HepG2 (cell line): ENCODE data around the gene FAIM. TPM values are rescaled to one million over a fixed set of nuclear protein-coding genes. Genes with fewer than 3 reads are reported as not detected.
A peak's percentile ranks its signal among the peaks of the same experiment; 100 is the strongest.

Experiments used
- CHCHD3 ChIP-seq: sonication (generic); formaldehyde crosslinking; IDR thresholded peaks from 2 replicates; pipeline ENCODE4 v1.8.0; 2022; ENCODE audit warnings: mild to moderate bottlenecking, missing genetic modification reagents, moderate library complexity
- DMAP1 ChIP-seq: IDR thresholded peaks from 2 replicates; pipeline ENCODE4 v1.6.1; 2016
- EED ChIP-seq: sonication (generic); formaldehyde crosslinking; IDR thresholded peaks from 2 replicates; pipeline ENCODE4 v1.5.0; 2020; ENCODE audit warnings: mild to moderate bottlenecking, missing genetic modification reagents
- FOSL1 ChIP-seq: sonication (generic); formaldehyde crosslinking; IDR thresholded peaks from 2 replicates; pipeline ENCODE4 v1.9.0; 2021; ENCODE audit warnings: missing genetic modification reagents, borderline replicate concordance
- GPN1 ChIP-seq: sonication (generic); formaldehyde crosslinking; IDR thresholded peaks from 2 replicates; pipeline ENCODE4 v1.5.1; 2020; ENCODE audit warnings: missing genetic modification reagents, borderline replicate concordance
- GTF2F1 ChIP-seq: fragments of 150-350 bp; IDR thresholded peaks from 2 replicates; pipeline ENCODE4 v1.6.1; 2014; ENCODE audit warnings: low read length
- MAFG ChIP-seq: sonication (generic); formaldehyde crosslinking; IDR thresholded peaks from 2 replicates; pipeline ENCODE4 v1.5.1; 2020; ENCODE audit warnings: mild to moderate bottlenecking, missing genetic modification reagents
- MATR3 ChIP-seq: sonication (generic); formaldehyde crosslinking; IDR thresholded peaks from 2 replicates; pipeline ENCODE4 v1.4.0; 2020; ENCODE audit warnings: missing genetic modification reagents
- MXD3 ChIP-seq: IDR thresholded peaks from 2 replicates; pipeline ENCODE4 v1.6.1; 2016; ENCODE audit warnings: mild to moderate bottlenecking, missing biosample characterization, missing genetic modification reagents
- PBX2 ChIP-seq: IDR thresholded peaks from 2 replicates; pipeline ENCODE4 v1.6.1; 2016; ENCODE audit warnings: control low read depth
- PHF20 ChIP-seq: sonication (generic); formaldehyde crosslinking; IDR thresholded peaks from 2 replicates; pipeline ENCODE4 v1.5.0; 2020; ENCODE audit warnings: mild to moderate bottlenecking, missing genetic modification reagents
- POLR2A ChIP-seq, 2 experiments: IDR thresholded peaks; 2 replicates each; pipeline ENCODE4 v1.6.1; 2011; ENCODE audit warnings: low read depth in 2 of 2, low read length in 2 of 2, mild to moderate bottlenecking in 1 of 2, moderate library complexity in 1 of 2; ENCODE audit not compliant: insufficient read depth in 1 of 2
- RORA ChIP-seq: sonication (generic); formaldehyde crosslinking; IDR thresholded peaks from 2 replicates; pipeline ENCODE4 v1.5.0; 2020; ENCODE audit warnings: mild to moderate bottlenecking, missing genetic modification reagents, moderate library complexity
- SKI ChIP-seq: fragments of 450-650 bp; IDR thresholded peaks from one replicate; pipeline ENCODE4 v1.6.1; 2018; ENCODE audit warnings: mild to moderate bottlenecking; ENCODE audit not compliant: partially characterized antibody
- STAG1 ChIP-seq: sonication (generic); formaldehyde crosslinking; IDR thresholded peaks from 2 replicates; pipeline ENCODE4 v1.4.0; 2020; ENCODE audit warnings: missing genetic modification reagents
- TOPORS ChIP-seq: sonication (generic); formaldehyde crosslinking; IDR thresholded peaks from 2 replicates; pipeline ENCODE4 v1.8.0; 2023; ENCODE audit warnings: mild to moderate bottlenecking, missing genetic modification reagents
- U2AF2 ChIP-seq: fragments of 200-400 bp; formaldehyde crosslinking; IDR thresholded peaks from 2 replicates; pipeline ENCODE4 v1.6.1; 2017; ENCODE audit warnings: low read depth, mild to moderate bottlenecking, low read length
- ZFP82 ChIP-seq: sonication (generic); formaldehyde crosslinking; IDR thresholded peaks from 2 replicates; pipeline ENCODE4 v1.5.1; 2020; ENCODE audit warnings: mild to moderate bottlenecking, missing genetic modification reagents, borderline replicate concordance
- ZNF317 ChIP-seq: sonication (generic); formaldehyde crosslinking; IDR thresholded peaks from 2 replicates; pipeline ENCODE4 v1.5.0; 2020; ENCODE audit warnings: mild to moderate bottlenecking, missing genetic modification reagents
- ZNF570 ChIP-seq: sonication (generic); formaldehyde crosslinking; IDR thresholded peaks from 2 replicates; pipeline ENCODE4 v1.4.0; 2020; ENCODE audit warnings: mild to moderate bottlenecking, missing genetic modification reagents, borderline replicate concordance
- ZNF598 ChIP-seq: sonication (generic); formaldehyde crosslinking; IDR thresholded peaks from 2 replicates; pipeline ENCODE4 v1.5.1; 2020; ENCODE audit warnings: mild to moderate bottlenecking, missing genetic modification reagents, borderline replicate concordance
- ZNF644 ChIP-seq: IDR thresholded peaks from 2 replicates; pipeline ENCODE4 v1.6.1; 2016; ENCODE audit warnings: low read depth
- ZNF709 ChIP-seq: sonication (generic); formaldehyde crosslinking; IDR thresholded peaks from 2 replicates; pipeline ENCODE4 v1.5.0; 2020; ENCODE audit warnings: mild to moderate bottlenecking, missing genetic modification reagents
- ZNF724P ChIP-seq: sonication (generic); formaldehyde crosslinking; IDR thresholded peaks from 2 replicates; pipeline ENCODE4 v1.8.0; 2022; ENCODE audit warnings: missing genetic modification reagents, borderline replicate concordance
- ZNF749 ChIP-seq: sonication (generic); formaldehyde crosslinking; IDR thresholded peaks from 2 replicates; pipeline ENCODE4 v1.8.0; 2022; ENCODE audit warnings: mild to moderate bottlenecking, missing genetic modification reagents, moderate library complexity, borderline replicate concordance
- ZNF800 ChIP-seq: sonication (generic); formaldehyde crosslinking; IDR thresholded peaks from 2 replicates; pipeline ENCODE4 v1.4.0; 2020; ENCODE audit warnings: missing genetic modification reagents
- polyA plus RNA-seq, 8 experiments: library from polyadenylated mRNA; depleted of rRNA in 3 of 8; stranded (reverse) in 7 of 8; unstranded in 1 of 8; fragments of >200 nt; fragmentation: Illumina TruSeq in 4 of 8; extraction: Trizol in 4 of 8; gene quantifications; 2 replicates each; pipeline versions ENCODE4 v1.2.1 to v1.2.3, GENCODE V29; 2011 to 2016; ENCODE audit warnings: low read depth in 4 of 8, missing spikeins in 1 of 8, mixed read lengths in 1 of 8; ENCODE audit not compliant: insufficient read depth in 1 of 8
- total RNA-seq, 5 experiments: library from RNA; depleted of rRNA; stranded (reverse); fragments of >200 nt; fragmentation: Illumina TruSeq; extraction: Trizol; gene quantifications; 2 replicates each; pipeline ENCODE4 v1.2.3, GENCODE V29; 2016; ENCODE audit warnings: low read depth in 1 of 5
- TF ChIP-seq, protein P1 (sequence below): sonication (generic); formaldehyde crosslinking; IDR thresholded peaks from 2 replicates; pipeline ENCODE4 v1.4.0; 2020; ENCODE audit warnings: missing genetic modification reagents

FAIM gene
- total and polyA plus RNA-seq, 2 of the 13 experiments (the other 11 are each of a cell fraction or from before 2014, with no cell fraction given) = 4.3 to 25.8 TPM

DNA sequence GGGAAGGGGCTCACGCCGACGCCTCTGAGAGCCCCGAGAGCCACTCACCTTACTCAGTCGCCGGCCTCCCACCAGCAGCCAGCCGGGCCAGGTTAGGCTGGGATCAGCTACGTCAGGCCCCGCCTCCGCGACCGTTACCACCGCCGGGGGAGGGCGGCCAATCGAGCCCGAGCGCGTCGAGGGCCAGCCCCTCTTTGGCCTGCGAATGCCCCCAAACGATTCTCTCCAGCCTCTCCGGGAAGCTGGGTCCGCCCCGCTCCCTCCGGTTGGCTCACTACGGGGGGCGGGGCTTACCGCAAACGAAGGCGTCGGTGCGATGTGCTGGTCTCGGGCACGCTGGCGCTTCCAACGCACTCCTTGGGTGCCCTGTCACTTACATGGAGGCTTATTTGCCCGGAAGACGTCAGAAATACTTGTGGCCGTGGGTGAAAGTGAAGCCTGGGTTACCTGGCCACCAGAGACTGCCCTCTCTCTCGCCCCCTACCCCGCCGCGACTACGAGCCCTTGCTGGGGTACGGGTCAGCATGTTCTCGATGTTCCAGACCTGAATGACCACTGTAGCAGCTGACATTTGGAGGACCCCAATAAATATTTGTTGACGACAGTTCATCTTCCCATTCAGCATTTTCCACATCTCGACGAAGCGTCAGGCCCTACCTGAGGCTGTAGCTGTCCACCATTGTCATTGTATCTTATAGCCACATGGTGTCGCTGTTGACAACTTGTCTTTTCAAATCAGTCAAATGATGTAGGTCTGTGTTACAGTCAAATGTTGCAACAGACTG, 14.2 kb upstream of the FAIM start, which contains the start of gene CEP70 (continued):
- TF ChIP-seq PBX2 (CRISPR knock-in tag) (no peak), U2AF2 (no peak), PHF20 (CRISPR knock-in tag) (peak; percentile 52; the same call in 1 of the 2 replicates), ZNF749 (peak; percentile 89), MAFG (CRISPR knock-in tag) (no peak), DMAP1 (CRISPR knock-in tag) (no peak; the same call in 1 of the 2 replicates), ZNF598 (CRISPR knock-in tag) (peak; percentile 54; the same call in 1 of the 2 replicates), GTF2F1 (no peak), ZNF570 (CRISPR knock-in tag) (no peak), ZFP82 (CRISPR knock-in tag) (no peak), MXD3 (CRISPR knock-in tag) (peak; percentile 59; the same call in 1 of the 2 replicates), SKI (peak; percentile 52), ZNF724P (CRISPR knock-in tag) (0 out of 2 replicates have a peak, but pooled peaks have one; percentile 31), ZNF709 (CRISPR knock-in tag) (no peak), STAG1 (peak; percentile 96), EED (CRISPR knock-in tag) (0 out of 2 replicates have a peak, but pooled peaks have one; percentile 51), FOSL1 (CRISPR knock-in tag) (no peak), MATR3 (CRISPR knock-in tag) (no peak), RORA (CRISPR knock-in tag) (no peak), GPN1 (CRISPR knock-in tag) (no peak), POLR2A (IDR thresholded peaks at IDR 0.05; ENCODE audit: insufficient read depth in 1 of 2, low read depth in 2 of 2, low read length in 2 of 2) (peak; percentile 76 to 88), ZNF644 (CRISPR knock-in tag) (0 out of 2 replicates have a peak, but pooled peaks have one; percentile 36), CHCHD3 (CRISPR knock-in tag) (no peak), ZNF317 (CRISPR knock-in tag) (no peak), ZNF800 (CRISPR knock-in tag) (peak; percentile 65; the same call in 1 of the 2 replicates), TOPORS (CRISPR knock-in tag) (no peak)
- TF ChIP-seq, protein P1, sequence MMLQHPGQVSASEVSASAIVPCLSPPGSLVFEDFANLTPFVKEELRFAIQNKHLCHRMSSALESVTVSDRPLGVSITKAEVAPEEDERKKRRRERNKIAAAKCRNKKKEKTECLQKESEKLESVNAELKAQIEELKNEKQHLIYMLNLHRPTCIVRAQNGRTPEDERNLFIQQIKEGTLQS (CRISPR knock-in tag) = no peak; the same call in 1 of the 2 replicates
